ENCODE data around the gene ANKRD65. TPM values are rescaled to one million over a fixed set of nuclear protein-coding genes. Genes with fewer than 3 reads are reported as not detected.
A peak's percentile ranks its signal among the peaks of the same experiment; 100 is the strongest.

ANKRD65 gene
- total RNA-seq, 1 donor, result 0.54 TPM

- no peak for DNase-seq (ENCODE audit: low read depth in 2 of 3, low spot score in 2 of 3)
Measured at GRCh38 chr1:1442069-1442770, 21.1 kb upstream of the ANKRD65 start.

GRCh38 chr1:1441002-1441888 lies 20.2 kb upstream of the ANKRD65 start:
- peak in 2 of 3 donors; percentile 52 to 65 for DNase-seq (ENCODE audit: low read depth in 2 of 3, low spot score in 2 of 3)

- DNase-seq (ENCODE audit: low read depth in 2 of 3, low spot score in 2 of 3), result no peak
Measured at GRCh38 chr1:1440262-1441001, 19.4 kb upstream of the ANKRD65 start.

- no peak for DNase-seq (ENCODE audit: low read depth in 2 of 3, low spot score in 2 of 3)
Measured at GRCh38 chr1:1439546-1440261, 18.6 kb upstream of the ANKRD65 start.

GRCh38 chr1:1438531-1439381 lies 17.7 kb upstream of the ANKRD65 start:
- DNase-seq (ENCODE audit: low read depth in 2 of 3, low spot score in 2 of 3), result no peak

GRCh38 chr1:1437904-1438376 lies 16.9 kb upstream of the ANKRD65 start:
- no peak for DNase-seq (ENCODE audit: low read depth in 2 of 3, low spot score in 2 of 3)

- no peak for DNase-seq (ENCODE audit: low read depth in 2 of 3, low spot score in 2 of 3)
Measured at GRCh38 chr1:1437033-1437903, 16.2 kb upstream of the ANKRD65 start.

- no peak for DNase-seq (ENCODE audit: low read depth in 2 of 3, low spot score in 2 of 3)
Measured at GRCh38 chr1:1436630-1437032, 15.6 kb upstream of the ANKRD65 start.

GRCh38 chr1:1435911-1436629 lies 15.0 kb upstream of the ANKRD65 start:
- DNase-seq (ENCODE audit: low read depth in 2 of 3, low spot score in 2 of 3), result no peak

- DNase-seq (ENCODE audit: low read depth in 2 of 3, low spot score in 2 of 3), result peak; percentile 32 to 73 (median 65)
Measured at GRCh38 chr1:1435106-1435903, 14.2 kb upstream of the ANKRD65 start, which contains the start of gene VWA1. VWA1 (plus strand) TSS chr1:1435690; CDS start chr1:1435749, 59 bp downstream.

GRCh38 chr1:1434824-1435105 lies 13.7 kb upstream of the ANKRD65 start:
- DNase-seq (ENCODE audit: low read depth in 2 of 3, low spot score in 2 of 3), result no peak

GRCh38 chr1:1434131-1434823 lies 13.2 kb upstream of the ANKRD65 start:
- DNase-seq (ENCODE audit: low read depth in 2 of 3, low spot score in 2 of 3), result peak in 2 of 3 donors; percentile 75 to 91

GRCh38 chr1:1433804-1434130 lies 12.7 kb upstream of the ANKRD65 start:
- peak in 2 of 3 donors; percentile 64 to 77 for DNase-seq (ENCODE audit: low read depth in 2 of 3, low spot score in 2 of 3)

- no peak for DNase-seq (ENCODE audit: low read depth in 2 of 3, low spot score in 2 of 3)
Measured at GRCh38 chr1:1432951-1433803, 12.1 kb upstream of the ANKRD65 start.

- no peak for DNase-seq (ENCODE audit: low read depth in 2 of 3, low spot score in 2 of 3)
Measured at GRCh38 chr1:1432274-1432950, 11.3 kb upstream of the ANKRD65 start.

All from hematopoietic multipotent progenitor cell (in vitro differentiated cells).